Cortex of kidney (tissue), 1 donor: ENCODE results near the gene PARP3.

Experiments used
- DNase-seq: peaks from one replicate; lab custom pipeline; 2025; lab: John Stamatoyannopoulos, UW

PARP3 gene

GRCh38 chr3:51934139-51934850 is 7.9 kb upstream of the PARP3 start:
- no peak for DNase-seq

GRCh38 chr3:51934991-51935885 is 6.9 kb upstream of the PARP3 start:
- DNase-seq: no peak

GRCh38 chr3:51935886-51936755 is 6.0 kb upstream of the PARP3 start:
- DNase-seq: no peak

DNA sequence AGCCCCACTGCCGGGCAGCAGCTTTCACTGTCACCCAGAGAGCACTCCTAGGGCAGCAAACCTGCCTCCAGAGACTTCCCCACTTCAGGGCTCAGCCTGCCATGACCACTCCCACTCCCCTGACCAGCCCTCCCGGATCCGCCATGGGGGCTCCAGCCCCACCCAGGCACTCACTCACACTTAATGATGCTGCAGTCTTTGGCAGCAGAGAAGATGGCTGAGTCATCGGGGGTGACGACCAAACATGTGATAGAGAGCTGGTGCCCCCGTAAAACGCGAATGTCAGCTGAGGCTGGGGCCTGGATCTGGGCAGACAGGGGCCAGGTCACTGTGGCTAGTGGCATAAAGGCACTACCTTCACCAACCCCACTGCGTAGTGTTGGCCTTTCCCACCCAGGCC is 5.1 kb upstream of the PARP3 start:
- no peak for DNase-seq

- DNase-seq: no peak
Measured at GRCh38 chr3:51937611-51938450, 4.3 kb upstream of the PARP3 start.

GRCh38 chr3:51938780-51939425 is 3.3 kb upstream of the PARP3 start:
- no peak for DNase-seq

DNA sequence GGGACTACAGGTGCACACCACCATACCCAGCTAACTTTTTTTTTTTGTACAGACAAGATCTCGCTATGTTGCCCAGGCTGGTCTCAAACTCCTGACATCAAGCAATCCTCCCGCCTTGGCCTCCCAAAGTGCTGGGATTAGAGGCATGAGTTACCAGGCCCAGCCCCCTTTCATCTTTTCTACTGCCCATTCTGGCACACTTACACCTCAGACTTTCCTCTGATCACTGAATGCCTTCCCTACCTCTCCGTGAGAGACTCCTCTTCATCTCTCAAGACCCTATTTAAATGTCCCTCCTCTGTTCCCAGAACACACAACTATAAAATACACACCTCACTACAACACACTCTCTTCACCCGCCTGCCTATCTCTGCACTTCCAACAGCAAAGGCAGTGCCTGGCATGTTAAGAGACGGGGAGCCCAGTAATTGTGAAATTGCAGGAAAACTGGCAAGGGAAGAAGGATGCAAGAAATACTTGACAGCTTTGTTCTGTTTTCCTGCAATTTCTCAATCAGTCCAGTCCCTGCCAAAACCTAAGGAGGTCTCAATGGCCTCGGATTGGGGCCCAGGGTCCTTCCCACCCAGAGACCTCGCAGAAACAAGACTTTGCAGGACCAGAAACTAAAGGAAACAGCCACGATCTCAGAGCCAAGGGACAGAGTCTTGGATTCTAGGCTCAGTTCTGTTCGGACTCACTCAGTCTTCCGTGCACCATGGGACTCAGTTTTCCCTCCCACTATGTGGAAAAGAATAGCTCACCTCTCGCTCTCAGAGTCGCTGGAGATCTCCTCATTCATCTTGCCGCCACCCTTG is 1.3 kb upstream of the PARP3 start:
- no peak for DNase-seq

DNA sequence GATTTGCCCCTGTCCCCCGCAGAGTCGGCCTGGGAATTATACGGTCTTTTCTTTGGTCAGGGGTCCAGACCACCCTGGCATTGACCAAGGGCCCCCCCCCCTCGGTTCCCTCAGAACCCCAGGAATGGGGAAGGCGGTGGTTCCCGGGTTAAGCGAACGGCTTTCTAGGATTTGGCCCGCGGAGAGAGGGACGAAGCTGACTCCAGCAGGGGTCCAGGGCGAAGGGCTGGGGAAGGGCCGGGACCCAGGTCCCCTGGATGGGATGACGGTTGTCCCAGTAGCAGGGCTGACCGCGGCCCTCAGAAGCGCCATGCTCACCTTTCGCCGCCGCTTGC is 733 bp upstream of the PARP3 start:
- DNase-seq: no peak

DNA sequence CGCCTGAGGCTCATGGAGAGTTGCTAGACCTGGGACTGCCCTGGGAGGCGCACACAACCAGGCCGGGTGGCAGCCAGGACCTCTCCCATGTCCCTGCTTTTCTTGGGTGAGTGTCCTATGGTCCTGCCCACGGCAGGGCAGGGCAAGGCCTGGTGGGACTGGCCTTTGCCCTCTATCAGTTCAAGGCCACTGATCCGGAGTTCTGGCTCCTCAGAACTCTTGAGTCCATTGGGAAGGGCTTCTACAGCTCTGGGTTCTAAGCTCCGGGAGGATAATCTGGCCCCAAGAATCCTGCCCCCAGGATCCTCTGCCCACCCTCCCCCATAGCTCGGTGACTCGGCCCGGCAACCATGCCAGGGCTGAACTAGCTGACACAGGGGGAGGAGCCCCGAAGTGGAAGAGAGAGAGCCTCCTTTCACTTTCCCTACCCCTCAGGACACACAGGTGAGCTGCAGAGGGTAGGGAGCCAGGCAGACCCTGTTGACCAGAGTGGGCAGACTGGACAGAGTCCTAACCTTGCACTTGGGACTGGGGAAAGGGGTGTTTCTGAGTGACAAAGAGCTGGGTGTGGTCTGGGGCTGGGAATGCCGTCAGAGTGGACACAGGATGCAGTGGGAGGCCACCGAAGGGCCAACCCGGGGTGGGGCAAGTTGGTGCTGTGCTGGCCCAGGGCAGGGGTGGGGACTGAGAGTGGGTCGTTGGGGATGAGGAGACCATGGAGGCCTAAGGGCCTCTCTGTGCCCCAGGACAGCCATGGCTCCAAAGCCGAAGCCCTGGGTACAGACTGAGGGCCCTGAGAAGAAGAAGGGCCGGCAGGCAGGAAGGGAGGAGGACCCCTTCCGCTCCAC is 664 bp downstream of the PARP3 start:
- no peak for DNase-seq

- no peak for DNase-seq
Measured at GRCh38 chr3:51943451-51944391, 1.6 kb downstream of the PARP3 start.

DNA sequence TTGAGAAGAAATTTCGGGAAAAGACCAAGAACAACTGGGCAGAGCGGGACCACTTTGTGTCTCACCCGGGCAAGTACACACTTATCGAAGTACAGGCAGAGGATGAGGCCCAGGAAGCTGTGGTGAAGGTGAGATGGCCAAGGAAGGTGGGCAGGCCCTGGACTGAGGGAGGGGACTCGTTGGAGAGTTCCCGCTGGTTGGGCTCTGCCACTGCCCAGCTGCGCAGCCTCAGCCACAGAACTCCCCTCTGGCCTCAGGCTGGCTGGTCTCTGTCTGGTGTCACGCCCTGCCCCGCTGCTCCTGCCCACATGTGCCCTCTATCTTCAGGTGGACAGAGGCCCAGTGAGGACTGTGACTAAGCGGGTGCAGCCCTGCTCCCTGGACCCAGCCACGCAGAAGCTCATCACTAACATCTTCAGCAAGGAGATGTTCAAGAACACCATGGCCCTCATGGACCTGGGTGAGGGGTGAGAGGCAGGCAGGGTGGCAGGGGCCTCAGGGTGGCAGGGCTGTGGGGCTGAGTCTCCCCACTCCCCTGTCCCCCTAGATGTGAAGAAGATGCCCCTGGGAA is 2.4 kb downstream of the PARP3 start:
- DNase-seq: no peak

- no peak for DNase-seq
Measured at GRCh38 chr3:51945031-51945840, 3.1 kb downstream of the PARP3 start.

DNA sequence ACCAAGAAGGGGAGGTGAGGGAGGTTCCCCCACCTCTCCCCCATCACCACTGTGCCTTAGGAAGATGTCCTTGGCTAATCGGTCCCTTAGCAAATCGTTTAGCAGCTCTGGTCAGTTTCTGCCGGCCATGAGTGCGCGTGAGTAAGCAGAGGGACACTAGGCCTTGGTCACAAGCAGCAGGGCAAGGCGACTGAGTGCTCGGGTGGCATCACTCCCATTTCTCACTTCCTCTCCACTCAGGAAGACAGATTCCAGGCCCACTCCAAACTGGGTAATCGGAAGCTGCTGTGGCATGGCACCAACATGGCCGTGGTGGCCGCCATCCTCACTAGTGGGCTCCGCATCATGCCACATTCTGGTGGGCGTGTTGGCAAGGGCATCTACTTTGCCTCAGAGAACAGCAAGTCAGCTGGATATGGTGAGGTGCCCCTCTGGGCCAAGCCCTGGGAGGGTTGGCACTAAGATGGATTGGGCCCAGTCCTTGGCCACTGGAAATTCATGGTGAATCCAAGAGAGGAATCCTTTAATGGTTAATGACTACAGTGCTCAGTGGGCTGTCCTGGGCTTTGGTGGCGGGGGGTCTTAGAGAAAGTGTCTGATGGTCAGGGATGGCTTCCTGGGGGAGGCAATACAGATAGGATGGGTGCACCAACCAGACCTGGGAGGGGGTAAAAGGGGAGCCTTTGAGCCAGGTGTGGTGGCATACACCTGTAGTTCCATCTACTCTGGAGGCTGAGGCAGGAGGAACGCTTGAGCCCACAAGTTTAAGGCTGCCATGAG is 4.0 kb downstream of the PARP3 start:
- no peak for DNase-seq

GRCh38 chr3:51946796-51947195 is 4.6 kb downstream of the PARP3 start:
- no peak for DNase-seq

DNA sequence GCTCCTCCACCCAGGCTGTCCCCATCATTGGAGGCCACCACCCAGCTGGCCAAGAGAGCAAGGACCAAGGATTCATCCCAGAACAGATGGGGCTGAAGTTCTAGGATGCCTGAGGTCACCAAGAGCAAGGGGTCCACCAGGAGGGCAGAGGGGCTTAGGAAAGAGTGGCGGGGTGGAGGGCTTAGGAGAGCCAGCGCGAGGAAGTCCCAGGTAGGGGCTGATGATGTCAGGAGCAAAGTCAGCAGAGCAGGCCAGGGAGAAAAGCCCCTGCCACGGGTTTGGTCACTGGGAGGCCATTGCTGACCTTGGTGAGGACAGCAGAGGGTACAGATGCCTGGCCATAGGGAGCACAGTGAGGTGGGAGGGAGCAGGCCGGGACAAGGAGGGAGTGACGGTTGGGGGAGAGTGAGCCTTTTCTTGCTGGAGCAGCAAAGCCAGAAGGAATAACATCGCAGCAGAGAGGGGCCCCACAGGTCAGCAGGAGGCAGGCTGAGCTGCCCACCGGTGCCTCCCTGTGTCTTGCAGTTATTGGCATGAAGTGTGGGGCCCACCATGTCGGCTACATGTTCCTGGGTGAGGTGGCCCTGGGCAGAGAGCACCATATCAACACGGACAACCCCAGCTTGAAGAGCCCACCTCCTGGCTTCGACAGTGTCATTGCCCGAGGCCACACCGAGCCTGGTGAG is 5.2 kb downstream of the PARP3 start:
- no peak for DNase-seq
